Kidney (tissue), 14 donors: ENCODE results near the gene CTTNBP2. TPM values are rescaled to one million over a fixed set of nuclear protein-coding genes. Genes with fewer than 3 reads are reported as not detected.
"Not testable (repeated sequence)": the region's sequence is repeated elsewhere in the genome, so short reads cannot be mapped to it uniquely, and the experiment has no call there.

Experiments used
- DNase-seq, 5 donors: peaks; one replicate each; pipeline ENCODE4 v3.0.0-alpha.2; 2013 to 2020
- FAIRE-seq: peaks from 2 replicates; lab custom pipeline; 2012; peaks lifted over from hg19 to GRCh38; lab: Jason Lieb, UNC
- H3K27ac ChIP-seq, 2 donors: one replicate each; pipeline ENCODE4 v1.7.0; 2013; ENCODE audit warnings: low read depth in 2 of 2, low read length in 2 of 2, inconsistent platforms in 1 of 2
- H3K27me3 ChIP-seq: one replicate; pipeline ENCODE4 v1.7.1; 2013; ENCODE audit warnings: low read length, inconsistent platforms; ENCODE audit not compliant: control insufficient read depth, insufficient read depth
- H3K36me3 ChIP-seq, 3 donors: one replicate each; pipeline versions ENCODE4 v1.7.0 to v1.7.1; 2013; ENCODE audit warnings: low read length in 3 of 3, control low read depth in 1 of 3, inconsistent platforms in 1 of 3; ENCODE audit not compliant: insufficient read depth in 3 of 3, control insufficient read depth in 2 of 3
- H3K4me1 ChIP-seq, 3 donors: one replicate each; pipeline versions ENCODE4 v1.7.0 to v1.7.1; 2013; ENCODE audit warnings: low read length in 3 of 3, inconsistent platforms in 1 of 3, low read depth in 1 of 3; ENCODE audit not compliant: control insufficient read depth in 2 of 3, insufficient read depth in 2 of 3
- H3K4me3 ChIP-seq, 3 donors: one replicate each; pipeline versions ENCODE4 v1.7.0 to v1.8.1; 2013; ENCODE audit warnings: low read length in 3 of 3, control low read depth in 1 of 3, inconsistent platforms in 1 of 3
- H3K9ac ChIP-seq, 3 donors: one replicate each; pipeline versions ENCODE4 v1.7.0 to v1.7.1; 2013; ENCODE audit warnings: low read length in 3 of 3, control low read depth in 1 of 3, inconsistent platforms in 1 of 3
- H3K9me3 ChIP-seq, 3 donors: one replicate each; pipeline versions ENCODE4 v1.7.0 to v1.7.1; 2013; ENCODE audit warnings: low read length in 3 of 3, control low read depth in 1 of 3, inconsistent platforms in 1 of 3; ENCODE audit not compliant: control insufficient read depth in 2 of 3, insufficient read depth in 1 of 3
- intact Hi-C: fragments of 100-400 bp; cut with DNase I; formaldehyde crosslinking; loops from one replicate; pipeline ENCODE4 v1.11.1; 2022
- polyA plus RNA-seq: library from polyadenylated mRNA; stranded (reverse); fragments of 350-450 nt; fragmentation: Illumina TruSeq; extraction: RNeasy Lipid Tissue Mini Kit (QIAGEN cat#74804); gene quantifications from one replicate; pipeline ENCODE4 v1.2.3, GENCODE V29; 2014; ENCODE audit warnings: low read depth, low replicate concordance; ENCODE audit not compliant: insufficient read depth
- total RNA-seq: library from RNA; stranded (reverse); fragmentation: NEBNext Ultra II Directional; extraction: Animal tissue kit (Norgen Biotek cat#: 25700); gene quantifications from one replicate; pipeline ENCODE4 v1.2.1, GENCODE V29; 2021
- TF ChIP-seq, protein P1 (sequence below): IDR thresholded peaks from 3 replicates; pipeline ENCODE4 v1.5.1; 2012; ENCODE audit warnings: mild to moderate bottlenecking, moderate library complexity, borderline replicate concordance; ENCODE audit not compliant: insufficient read depth; ENCODE audit errors: extremely low read depth
- donor health status: control.
- donor health status: control.
- donor health status: control.
- donor health status: control.
- donor health status: control.
- donor health status: DM: yes; HTN: yes; CAD: no.
- donor health status: Normal renal cell carcinoma (clear cell type).

Gene CTTNBP2
- total and polyA plus RNA-seq, 2 donors from 2014 or later, result 3.8 to 41.1 TPM

DNA sequence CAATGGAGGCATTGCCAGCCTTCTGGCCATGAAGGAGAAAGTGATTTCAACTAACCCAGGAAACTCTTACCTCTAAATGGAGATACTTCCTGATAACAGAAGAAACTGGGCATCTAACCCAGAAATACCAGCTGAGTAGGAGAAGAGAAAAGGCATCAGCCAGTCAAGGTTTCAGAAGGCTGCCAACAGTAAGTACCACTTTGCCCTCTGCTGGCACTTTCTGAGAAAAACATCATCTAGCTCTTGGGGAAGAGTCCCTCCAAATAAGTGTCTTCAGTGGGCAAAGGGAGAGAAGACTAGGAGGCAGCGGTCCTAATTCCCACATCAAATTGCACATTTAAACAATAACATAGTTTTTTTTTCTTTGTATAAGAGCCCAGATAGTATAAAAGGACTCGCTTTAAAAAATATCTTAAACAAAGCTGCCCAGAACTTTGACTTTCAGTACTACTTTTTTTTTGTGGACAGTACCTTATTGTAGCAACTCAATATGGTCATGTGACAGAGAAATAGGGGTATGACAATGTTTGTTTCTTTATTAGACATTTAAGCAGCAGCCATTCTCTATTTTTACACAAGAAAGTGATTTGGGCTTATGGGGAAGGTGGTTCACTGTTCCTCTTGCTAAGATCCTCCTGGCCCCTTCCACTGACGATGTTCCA lies 157.3 kb downstream of the CTTNBP2 start:
- Histone ChIP-seq H3K9ac (no peak overlapping the region), H3K36me3 (peaks cover 0 to 4% (median 0%) of the 10 kb centered on the region in 3 donors), H3K27me3 (no peaks in the 10 kb centered on the region), H3K9me3 (no peaks in the 10 kb centered on the region), H3K4me1 (peaks cover 0 to 13% (median 4%) of the 10 kb centered on the region in 3 donors), H3K27ac (no peak overlapping the region), H3K4me3 (no peak overlapping the region)
- intact Hi-C loops, result no loop called here
- FAIRE-seq (no peak), DNase-seq (peak in 3 of 5 donors; percentile 38 to 81 (median 75))
- TF ChIP-seq, protein P1, sequence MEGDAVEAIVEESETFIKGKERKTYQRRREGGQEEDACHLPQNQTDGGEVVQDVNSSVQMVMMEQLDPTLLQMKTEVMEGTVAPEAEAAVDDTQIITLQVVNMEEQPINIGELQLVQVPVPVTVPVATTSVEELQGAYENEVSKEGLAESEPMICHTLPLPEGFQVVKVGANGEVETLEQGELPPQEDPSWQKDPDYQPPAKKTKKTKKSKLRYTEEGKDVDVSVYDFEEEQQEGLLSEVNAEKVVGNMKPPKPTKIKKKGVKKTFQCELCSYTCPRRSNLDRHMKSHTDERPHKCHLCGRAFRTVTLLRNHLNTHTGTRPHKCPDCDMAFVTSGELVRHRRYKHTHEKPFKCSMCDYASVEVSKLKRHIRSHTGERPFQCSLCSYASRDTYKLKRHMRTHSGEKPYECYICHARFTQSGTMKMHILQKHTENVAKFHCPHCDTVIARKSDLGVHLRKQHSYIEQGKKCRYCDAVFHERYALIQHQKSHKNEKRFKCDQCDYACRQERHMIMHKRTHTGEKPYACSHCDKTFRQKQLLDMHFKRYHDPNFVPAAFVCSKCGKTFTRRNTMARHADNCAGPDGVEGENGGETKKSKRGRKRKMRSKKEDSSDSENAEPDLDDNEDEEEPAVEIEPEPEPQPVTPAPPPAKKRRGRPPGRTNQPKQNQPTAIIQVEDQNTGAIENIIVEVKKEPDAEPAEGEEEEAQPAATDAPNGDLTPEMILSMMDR, result peak; percentile 53

DNA sequence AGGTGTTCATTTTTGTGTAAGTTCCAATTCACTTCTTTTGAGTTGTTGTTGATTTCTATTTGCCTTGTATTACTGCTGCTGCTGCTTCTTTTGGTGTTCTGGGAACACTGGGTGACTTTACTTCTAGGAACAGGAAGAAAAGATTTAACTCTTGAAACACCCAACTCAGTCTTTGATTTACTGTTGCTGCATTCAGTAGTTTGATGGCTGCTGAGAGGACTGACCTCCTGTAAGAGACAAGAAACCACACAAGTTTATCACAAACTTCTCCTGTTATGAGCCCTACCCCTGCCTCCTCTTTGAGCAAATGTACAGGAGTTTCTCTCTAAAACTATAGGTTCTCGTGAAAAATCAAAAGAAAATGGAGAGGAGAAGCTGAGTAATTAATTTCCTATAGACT lies 161.7 kb downstream of the CTTNBP2 start:
- Histone ChIP-seq H3K27ac (no peak overlapping the region), H3K4me1 (peaks cover 0 to 6% (median under 1%) of the 10 kb centered on the region in 3 donors), H3K4me3 (no peak overlapping the region), H3K27me3 (no peaks in the 10 kb centered on the region), H3K9ac (no peak overlapping the region), H3K9me3 (peaks cover 0 to 2% (median 0%) of the 10 kb centered on the region in 3 donors), H3K36me3 (peaks cover 0 to 4% (median 0%) of the 10 kb centered on the region in 3 donors)
- FAIRE-seq (no peak), DNase-seq (no peak)
- TF ChIP-seq, protein P1, result no peak
- intact Hi-C loops, result no loop called here

DNA sequence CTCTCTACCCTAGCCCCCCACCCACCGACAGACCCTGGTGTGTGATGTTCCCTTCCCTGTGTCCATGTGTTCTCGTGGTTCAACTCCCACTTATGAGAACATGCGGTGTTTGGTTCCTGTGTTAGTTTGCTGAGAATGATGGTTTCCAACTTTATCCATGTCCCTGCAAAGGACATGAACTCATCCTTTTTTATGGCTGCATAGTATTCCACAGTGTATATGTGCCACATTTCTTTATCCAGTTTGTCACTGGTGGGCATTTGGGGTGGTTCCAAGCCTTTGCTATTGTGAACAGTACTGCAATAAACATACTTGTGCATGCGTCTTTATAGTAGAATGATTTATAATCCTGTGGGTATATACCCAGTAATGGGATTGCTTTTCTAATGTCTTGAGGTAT lies 165.1 kb downstream of the CTTNBP2 start:
- H3K9ac ChIP-seq, intact Hi-C loops, DNase-seq, H3K4me3 ChIP-seq, FAIRE-seq, H3K27ac ChIP-seq, H3K4me1 ChIP-seq, H3K9me3 ChIP-seq, H3K36me3 ChIP-seq, H3K27me3 ChIP-seq: not testable (repeated sequence)

DNA sequence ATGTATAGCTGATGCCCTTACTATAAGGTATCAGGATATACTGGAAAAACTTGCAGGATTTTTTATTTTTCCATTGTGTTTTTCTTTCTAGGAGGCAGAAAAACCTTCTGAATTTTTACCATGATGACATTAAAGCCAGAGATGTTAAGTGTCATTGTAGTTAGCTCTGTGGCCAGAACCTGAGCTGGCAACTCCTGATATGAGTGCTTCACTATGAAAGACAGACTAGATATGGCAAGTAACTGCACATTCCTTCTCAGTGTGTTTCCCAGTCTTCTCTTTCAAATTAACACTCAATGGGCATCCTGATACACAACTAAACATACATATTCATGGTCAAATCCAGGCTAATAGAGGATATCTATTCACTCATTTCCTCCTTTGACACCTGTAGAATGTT lies 166.2 kb downstream of the CTTNBP2 start:
- TF ChIP-seq, protein P1, result no peak
- intact Hi-C loops, result no loop called here
- Histone ChIP-seq H3K9ac (no peak overlapping the region), H3K27me3 (no peaks in the 10 kb centered on the region), H3K9me3 (peaks cover 0 to 2% (median 0%) of the 10 kb centered on the region in 3 donors), H3K27ac (no peak overlapping the region), H3K36me3 (no peaks in the 10 kb centered on the region), H3K4me1 (no peaks in the 10 kb centered on the region), H3K4me3 (no peak overlapping the region)
- FAIRE-seq, result no peak
- no peak for DNase-seq
